ENCODE results near the gene VANGL1. TPM values are rescaled to one million over a fixed set of nuclear protein-coding genes. Genes with fewer than 3 reads are reported as not detected.

Gene VANGL1
- 10 to 100 TPM; 14.3 to 20.4 (median 17.3) TPM for total RNA-seq

DNA sequence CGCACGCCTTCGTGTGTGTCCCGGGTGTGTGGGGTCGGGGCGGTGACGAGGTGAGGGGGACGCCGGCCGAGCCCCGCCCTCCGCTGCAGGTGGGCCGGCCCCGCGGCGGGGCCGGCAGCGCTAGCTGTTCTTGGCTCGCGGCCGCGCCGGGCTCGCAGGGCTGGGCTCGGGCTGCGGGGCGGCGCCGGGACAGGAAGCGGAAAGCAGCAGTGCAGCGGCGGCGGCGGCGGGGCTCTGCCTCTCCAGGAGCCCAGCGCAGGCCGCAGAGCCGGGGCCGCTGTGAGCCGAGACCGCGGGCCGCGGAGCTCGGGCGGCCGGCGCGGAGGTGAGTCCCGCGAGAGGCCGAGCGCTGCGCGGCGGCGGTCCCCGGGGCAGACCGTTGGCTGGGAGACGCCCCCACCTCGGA, at the start of gene VANGL1:
Gene VANGL1, plus strand, starts transcription at position 209 of the 406 bp plus-strand sequence. CDS start 9,444 bp downstream, outside the sequence.
- TF ChIP-seq POLR2A (IDR thresholded peaks at IDR 0.05) = peak in 2 of 4 donors; percentile 53
- TF ChIP-seq, protein P1, sequence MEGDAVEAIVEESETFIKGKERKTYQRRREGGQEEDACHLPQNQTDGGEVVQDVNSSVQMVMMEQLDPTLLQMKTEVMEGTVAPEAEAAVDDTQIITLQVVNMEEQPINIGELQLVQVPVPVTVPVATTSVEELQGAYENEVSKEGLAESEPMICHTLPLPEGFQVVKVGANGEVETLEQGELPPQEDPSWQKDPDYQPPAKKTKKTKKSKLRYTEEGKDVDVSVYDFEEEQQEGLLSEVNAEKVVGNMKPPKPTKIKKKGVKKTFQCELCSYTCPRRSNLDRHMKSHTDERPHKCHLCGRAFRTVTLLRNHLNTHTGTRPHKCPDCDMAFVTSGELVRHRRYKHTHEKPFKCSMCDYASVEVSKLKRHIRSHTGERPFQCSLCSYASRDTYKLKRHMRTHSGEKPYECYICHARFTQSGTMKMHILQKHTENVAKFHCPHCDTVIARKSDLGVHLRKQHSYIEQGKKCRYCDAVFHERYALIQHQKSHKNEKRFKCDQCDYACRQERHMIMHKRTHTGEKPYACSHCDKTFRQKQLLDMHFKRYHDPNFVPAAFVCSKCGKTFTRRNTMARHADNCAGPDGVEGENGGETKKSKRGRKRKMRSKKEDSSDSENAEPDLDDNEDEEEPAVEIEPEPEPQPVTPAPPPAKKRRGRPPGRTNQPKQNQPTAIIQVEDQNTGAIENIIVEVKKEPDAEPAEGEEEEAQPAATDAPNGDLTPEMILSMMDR (IDR thresholded peaks at IDR 0.05) = no peak
- H3K4me3 ChIP-seq = peak within 1 kb of the TSS; percentile 74 to 94 (median 90)
- H3K9me3 ChIP-seq = peaks cover 0 to 11% (median 4%) of the 10 kb centered on the region in 3 donors
- peak within 1 kb of the TSS; percentile 85 to 89 (median 86) for H3K27ac ChIP-seq
- H3K27me3 ChIP-seq = peaks cover 0 to 4% (median 0%) of the 10 kb centered on the region in 4 donors
- peaks cover 0 to 41% (median 10%) of the 10 kb centered on the region in 3 donors for H3K4me1 ChIP-seq
- 2% methylated on average over 7 of the region's 61 CpGs; no CpG with 5 or more reads in 1 of the 2 donors for WGBS, 2 donors
- DNase-seq = no peak
- intact Hi-C loops (cut with DNase I) = no loop called here
- H3K36me3 ChIP-seq = no peaks in the 10 kb centered on the region

DNA sequence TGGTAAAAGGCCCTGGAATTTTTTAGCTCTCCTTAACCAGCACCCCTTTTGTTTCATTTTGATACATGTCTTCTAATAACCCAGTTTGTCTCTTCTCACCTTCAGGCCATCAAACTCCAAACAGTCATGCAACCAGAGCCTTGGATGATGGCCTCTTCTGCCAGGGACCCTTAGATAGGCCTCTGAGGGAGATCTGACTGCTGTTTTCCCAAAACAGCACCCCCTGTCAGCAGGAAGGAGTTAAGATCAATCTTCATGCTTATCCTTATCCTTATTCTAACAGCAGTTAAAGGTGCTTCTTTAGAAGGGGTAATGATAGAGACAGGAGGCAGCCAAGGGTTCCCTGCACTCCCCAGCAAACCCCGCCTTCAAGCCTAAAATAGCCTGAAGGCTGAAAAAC, 49.5 kb upstream of the VANGL1 start:
- 86% methylated on average over 1 of the region's 1 CpG; no CpG with 5 or more reads in 1 of the 2 donors for WGBS, 2 donors
- intact Hi-C loops (cut with DNase I) = no loop called here
- no peaks in the 10 kb centered on the region for H3K36me3 ChIP-seq
- no peak for DNase-seq
- no peak overlapping the region for H3K27ac ChIP-seq
- peaks cover 0 to 5% (median 0%) of the 10 kb centered on the region in 3 donors for H3K4me1 ChIP-seq
- H3K27me3 ChIP-seq = no peaks in the 10 kb centered on the region
- H3K4me3 ChIP-seq = no peak overlapping the region
- peaks cover 0 to 24% (median 17%) of the 10 kb centered on the region in 3 donors for H3K9me3 ChIP-seq
- TF ChIP-seq POLR2A (IDR thresholded peaks at IDR 0.05) = no peak
- TF ChIP-seq, protein P1 (IDR thresholded peaks at IDR 0.05) = no peak

DNA sequence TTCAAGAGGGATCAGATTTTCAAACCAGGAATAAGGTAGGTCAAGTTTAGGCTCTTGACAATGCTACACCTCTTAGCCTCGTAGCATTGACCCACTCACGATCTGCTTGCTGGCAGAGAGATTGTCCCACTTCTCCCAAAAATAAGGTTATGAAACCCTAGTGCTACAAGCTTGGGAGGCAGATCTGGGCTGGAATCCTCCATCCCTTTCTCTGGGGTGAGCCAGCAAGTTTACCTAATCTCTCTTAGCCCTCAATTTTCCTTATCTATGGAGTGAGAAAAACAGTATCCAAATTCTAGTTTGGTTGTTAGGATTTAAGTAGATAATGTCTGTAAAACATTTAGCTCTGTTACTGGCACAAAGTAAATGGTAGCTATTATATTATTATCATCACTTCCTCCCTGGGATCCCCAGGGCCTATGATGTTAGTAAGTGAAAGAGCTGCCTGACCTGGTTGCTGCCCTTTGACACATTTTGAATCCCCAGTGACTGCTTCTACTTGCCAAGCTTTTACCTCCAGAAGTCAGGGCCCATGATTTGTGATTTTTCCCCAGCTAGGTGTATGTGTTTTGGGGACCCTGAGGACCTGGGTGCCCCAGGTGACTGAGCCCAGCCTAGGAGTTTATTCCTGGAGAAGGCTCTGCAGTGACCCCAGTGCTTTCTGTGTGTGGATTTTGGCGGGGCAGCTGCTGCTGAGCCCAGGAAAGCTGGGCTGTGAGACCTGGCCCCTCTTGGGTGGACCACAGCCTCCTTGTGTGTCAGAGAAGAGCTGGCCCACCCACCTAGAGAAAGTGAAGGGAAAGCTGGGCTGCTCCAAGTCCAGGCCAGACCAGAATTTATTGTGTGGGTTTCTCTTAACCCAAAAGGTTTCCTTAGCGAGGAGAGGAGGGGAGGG, 48.2 kb upstream of the VANGL1 start:
- no peak overlapping the region for H3K4me3 ChIP-seq
- no peak for DNase-seq
- H3K9me3 ChIP-seq = peaks cover 0 to 11% (median 10%) of the 10 kb centered on the region in 3 donors
- no peaks in the 10 kb centered on the region for H3K27me3 ChIP-seq
- H3K27ac ChIP-seq = no peak overlapping the region
- 82 to 93% methylated on average over 3 to 4 of the region's 4 CpGs for WGBS, 2 donors
- intact Hi-C loops (cut with DNase I) = no loop called here
- TF ChIP-seq, protein P1 (IDR thresholded peaks at IDR 0.05) = no peak
- TF ChIP-seq POLR2A (IDR thresholded peaks at IDR 0.05) = no peak
- H3K36me3 ChIP-seq = no peaks in the 10 kb centered on the region
- H3K4me1 ChIP-seq = peaks cover 0 to 5% (median 0%) of the 10 kb centered on the region in 3 donors

DNA sequence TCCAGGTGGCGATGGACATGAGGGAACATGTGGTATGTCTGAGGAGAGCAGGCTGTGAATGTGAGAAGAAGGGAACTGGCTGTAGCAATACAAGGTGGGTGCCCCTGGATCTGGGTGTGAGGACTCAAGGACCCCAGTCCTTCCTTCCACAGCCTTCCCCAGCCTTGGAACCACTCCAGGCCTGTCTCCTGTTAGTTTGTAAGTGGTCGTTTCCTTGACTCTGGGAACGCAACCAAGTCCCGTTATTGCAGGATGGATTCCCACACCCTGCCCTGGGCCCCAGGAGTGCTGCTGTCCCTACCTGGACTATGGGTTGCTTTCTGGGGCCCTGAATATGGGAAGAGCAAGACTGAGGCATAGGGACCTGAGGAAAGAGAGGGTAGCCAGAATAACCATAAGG, 47.2 kb upstream of the VANGL1 start:
- Histone ChIP-seq H3K4me3 (no peak overlapping the region), H3K9me3 (peaks cover 0 to 4% (median 2%) of the 10 kb centered on the region in 3 donors), H3K36me3 (no peaks in the 10 kb centered on the region), H3K27ac (no peak overlapping the region), H3K27me3 (no peaks in the 10 kb centered on the region), H3K4me1 (peaks cover 0 to 5% (median 0%) of the 10 kb centered on the region in 3 donors)
- TF ChIP-seq POLR2A (IDR thresholded peaks at IDR 0.05) = no peak
- TF ChIP-seq, protein P1 (IDR thresholded peaks at IDR 0.05) = no peak
- intact Hi-C loops (cut with DNase I) = no loop called here
- no peak for DNase-seq
- 80 to 86% methylated on average over 4 of the region's 4 CpGs for WGBS, 2 donors

Data from esophagus squamous epithelium (tissue), 5 donors.